Endodermal cell (in vitro differentiated cells): ENCODE measurements around the gene CSNK1A1L. TPM values are rescaled to one million over a fixed set of nuclear protein-coding genes. Genes with fewer than 3 reads are reported as not detected.

Experiments used
- DNase-seq: peaks from one replicate; pipeline ENCODE4 v3.0.0-alpha.2; 2017
- H3K27ac ChIP-seq: 2 replicates; pipeline ENCODE4 v1.5.1; 2013; ENCODE audit warnings: mild to moderate bottlenecking, low read depth, low read length, moderate library complexity
- H3K27me3 ChIP-seq: 2 replicates; pipeline ENCODE4 v1.6.1; 2013; ENCODE audit warnings: mild to moderate bottlenecking, low read length, moderate library complexity; ENCODE audit not compliant: insufficient read depth, control insufficient read depth, poor library complexity, severe bottlenecking
- H3K36me3 ChIP-seq: 2 replicates; pipeline ENCODE4 v1.7.0; 2013; ENCODE audit warnings: mild to moderate bottlenecking, low read length, moderate library complexity; ENCODE audit not compliant: control insufficient read depth, insufficient read depth
- H3K4me1 ChIP-seq: one replicate; pipeline ENCODE4 v1.7.0; 2013; ENCODE audit warnings: low read length; ENCODE audit not compliant: control insufficient read depth, insufficient read depth
- H3K4me3 ChIP-seq: 2 replicates; pipeline ENCODE4 v1.5.1; 2013; ENCODE audit warnings: mild to moderate bottlenecking, low read length, moderate library complexity
- H3K9ac ChIP-seq: 2 replicates; pipeline ENCODE4 v1.6.1; 2013; ENCODE audit warnings: mild to moderate bottlenecking, low read length, moderate library complexity; ENCODE audit not compliant: poor library complexity, severe bottlenecking; ENCODE audit errors: extremely low read depth
- H3K9me3 ChIP-seq: 2 replicates; pipeline ENCODE4 v1.6.1; 2013; ENCODE audit warnings: mild to moderate bottlenecking, low read length, moderate library complexity; ENCODE audit not compliant: control insufficient read depth
- H3K27ac Mint-ChIP-seq: 2 replicates; pipeline ENCODE4 v1.8.0; 2020; ENCODE audit warnings: mixed read lengths
- H3K27me3 Mint-ChIP-seq: 2 replicates; pipeline ENCODE4 v1.8.0; 2021; ENCODE audit warnings: mild to moderate bottlenecking, mixed read lengths; ENCODE audit not compliant: insufficient read depth
- H3K36me3 Mint-ChIP-seq: 2 replicates; pipeline ENCODE4 v1.8.0; 2020; ENCODE audit warnings: low read depth, mixed read lengths
- H3K4me1 Mint-ChIP-seq: 2 replicates; pipeline ENCODE4 v1.8.0; 2020; ENCODE audit warnings: mixed read lengths
- H3K4me3 Mint-ChIP-seq: 2 replicates; pipeline ENCODE4 v1.8.0; 2020; ENCODE audit warnings: mild to moderate bottlenecking, moderate library complexity, mixed read lengths
- H3K9me3 Mint-ChIP-seq: 2 replicates; pipeline ENCODE4 v1.8.0; 2020; ENCODE audit warnings: mild to moderate bottlenecking, mixed read lengths
- CTCF ChIP-seq: fragments of 200-600 bp; sonication (generic); conservative IDR thresholded peaks from 2 replicates; pipeline ENCODE4 v1.5.0; 2021; ENCODE audit warnings: antibody characterized with exemption, mild to moderate bottlenecking
- WGBS, 2 experiments: methylation state at CpG; one replicate each; pipeline versions ENCODE4 v1.1.5 to v1.1.7; 2013; ENCODE audit warnings: missing lambda C conversion rate in 2 of 2, mixed read lengths in 1 of 2; ENCODE audit not compliant: insufficient coverage in 1 of 2, insufficient read length in 1 of 2; 5-methylcytosine and 5-hydroxymethylcytosine counted together
- total RNA-seq, 2 donors: library from RNA; stranded (reverse); fragmentation: NEBNext Ultra II Directional in 1 of 2; extraction: Animal tissue kit (Norgen Biotek cat#: 25700) in 1 of 2; gene quantifications; 2 replicates in 1 of 2; 3 replicates in 1 of 2; pipeline ENCODE4 v1.2.1, GENCODE V29; 2021

CSNK1A1L gene
- total RNA-seq, 2 donors from 2014 or later: not detected

- Mint-ChIP-seq H3K27ac (no peak overlapping the region), H3K27me3 (no peaks in the 10 kb centered on the region), H3K36me3 (no peaks in the 10 kb centered on the region), H3K9me3 (no peaks in the 10 kb centered on the region), H3K4me3 (no peak overlapping the region), H3K4me1 (peaks cover 15% of the 10 kb centered on the region)
- WGBS, 2 experiments: 82 to 89% methylated on average over 3 of the region's 3 CpGs
- Histone ChIP-seq H3K27me3 (no peaks in the 10 kb centered on the region), H3K27ac (no peak overlapping the region), H3K36me3 (no peaks in the 10 kb centered on the region), H3K9ac (no peak overlapping the region), H3K4me3 (no peak overlapping the region), H3K9me3 (no peaks in the 10 kb centered on the region), H3K4me1 (no peaks in the 10 kb centered on the region)
- no peak for DNase-seq
- TF ChIP-seq CTCF: no peak
These were observed 16.0 kb downstream of the CSNK1A1L start for GRCh38 chr13:37089495-37089894.

DNA sequence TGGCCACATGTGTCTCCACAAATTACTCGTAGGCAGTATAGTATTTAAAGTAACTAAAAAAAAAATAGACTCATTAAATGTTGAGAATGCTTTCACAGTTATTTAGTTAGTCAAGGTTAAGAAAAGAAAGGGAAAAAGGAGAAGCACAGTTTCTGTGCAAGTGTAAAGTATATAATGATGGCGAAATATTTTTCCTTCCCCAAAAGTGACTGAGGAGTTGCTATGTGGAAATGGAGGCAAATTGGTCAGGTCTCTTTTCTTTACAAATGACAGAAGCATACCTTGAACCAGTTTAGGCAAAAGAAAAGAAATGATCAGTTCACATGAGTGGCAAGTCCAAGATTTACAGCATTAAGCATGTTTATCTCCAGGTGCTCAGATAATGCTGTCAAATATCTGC is 18.0 kb downstream of the CSNK1A1L start:
- H3K27ac Mint-ChIP-seq: no peak overlapping the region
- H3K36me3 Mint-ChIP-seq: no peaks in the 10 kb centered on the region
- no peaks in the 10 kb centered on the region for H3K27me3 ChIP-seq
- H3K9me3 Mint-ChIP-seq: no peaks in the 10 kb centered on the region
- H3K36me3 ChIP-seq: no peaks in the 10 kb centered on the region
- no peak overlapping the region for H3K4me3 ChIP-seq
- no peaks in the 10 kb centered on the region for H3K9me3 ChIP-seq
- H3K9ac ChIP-seq: no peak overlapping the region
- no peak for DNase-seq
- no peaks in the 10 kb centered on the region for H3K4me1 ChIP-seq
- H3K27me3 Mint-ChIP-seq: no peaks in the 10 kb centered on the region
- peaks cover 8% of the 10 kb centered on the region for H3K4me1 Mint-ChIP-seq
- no peak overlapping the region for H3K4me3 Mint-ChIP-seq
- 83 to 96% methylated on average over 1 of the region's 2 CpGs for WGBS, 2 experiments
- TF ChIP-seq CTCF: no peak
- H3K27ac ChIP-seq: no peak overlapping the region

GRCh38 chr13:37085606-37086005 is 19.9 kb downstream of the CSNK1A1L start:
- no peak for DNase-seq
- peaks cover 16% of the 10 kb centered on the region for H3K4me1 Mint-ChIP-seq
- Histone ChIP-seq H3K9me3 (no peaks in the 10 kb centered on the region), H3K4me1 (peaks cover 6% of the 10 kb centered on the region), H3K36me3 (no peaks in the 10 kb centered on the region), H3K27ac (no peak overlapping the region), H3K4me3 (no peak overlapping the region), H3K27me3 (no peaks in the 10 kb centered on the region), H3K9ac (no peak overlapping the region)
- H3K9me3 Mint-ChIP-seq: no peaks in the 10 kb centered on the region
- no peak overlapping the region for H3K27ac Mint-ChIP-seq
- no peak overlapping the region for H3K4me3 Mint-ChIP-seq
- TF ChIP-seq CTCF: no peak
- H3K36me3 Mint-ChIP-seq: no peaks in the 10 kb centered on the region
- 100% methylated on average over 1 of the region's 2 CpGs for WGBS, 2 experiments
- H3K27me3 Mint-ChIP-seq: no peaks in the 10 kb centered on the region
